Body of pancreas (tissue), 4 donors: ENCODE results near the gene MYBPC3. TPM values are rescaled to one million over a fixed set of nuclear protein-coding genes. Genes with fewer than 3 reads are reported as not detected.

Experiments
- microRNA-seq, 2 donors: library from miRNA; unstranded; fragments of <30 nt; microRNA quantifications; one replicate each; pipeline ENCODE4, GENCODE V29; 2016; ENCODE audit warnings: borderline number of aligned reads in 2 of 2, borderline replicate concordance in 2 of 2
- small RNA-seq: library from RNA; depleted of rRNA; stranded (forward); fragments of <200 nt; gene quantifications from one replicate; pipeline ENCODE3, GENCODE V24; 2016
- total RNA-seq, 2 donors: library from RNA; depleted of rRNA; stranded (reverse); fragments of >200 nt; gene quantifications; one replicate each; pipeline ENCODE4 v1.1.0, GENCODE V29; 2016

MYBPC3 gene
- total RNA-seq, 2 donors from 2014 or later: not detected

Small RNAs within 50 kb of the gene (microRNA-seq; reads per million reads assigned to microRNA genes)
- gene MIR4487: 0 reads per million in 2 donors

Small RNAs within 50 kb of the gene (small RNA-seq; reads per million reads assigned to genes)
- gene MIR4487: not detected

Other genes starting within 250 kb of the MYBPC3 start
- gene ARFGAP2, start 175.8 kb downstream of the MYBPC3 start, total RNA-seq: 100 to 1,000 TPM; 143 to 212 TPM
- gene PACSIN3, start 166.3 kb downstream of the MYBPC3 start, total RNA-seq: 10 to 100 TPM; 30.7 to 56.0 TPM
- 10 to 100 TPM; 10.9 to 33.2 TPM for gene DDB2, start 137.7 kb downstream of the MYBPC3 start, total RNA-seq
- gene ACP2, start 103.9 kb downstream of the MYBPC3 start, total RNA-seq: 10 to 100 TPM; 31.6 to 43.1 TPM
- 10 to 100 TPM; 17.9 to 33.9 TPM for gene NR1H3, start 94.7 kb downstream of the MYBPC3 start, total RNA-seq
- gene MADD, start 82.6 kb downstream of the MYBPC3 start, total RNA-seq: 10 to 100 TPM; 22.8 to 41.2 TPM
- gene SPI1, start 25.8 kb upstream of the MYBPC3 start, total RNA-seq: 10 to 100 TPM in 1 of 2 donors, 1 to 10 TPM in 1; 7.5 to 10.9 TPM
- gene SLC39A13, start 55.9 kb upstream of the MYBPC3 start, total RNA-seq: 10 to 100 TPM; 54.7 TPM
- 10 to 100 TPM; 43.8 to 62.8 TPM for gene PSMC3, start 73.7 kb upstream of the MYBPC3 start, total RNA-seq
- gene RAPSN, start 96.4 kb upstream of the MYBPC3 start, total RNA-seq: not detected
- gene CELF1, start 200.4 kb upstream of the MYBPC3 start, total RNA-seq: 10 to 100 TPM; 56.0 to 86.0 TPM
- 10 to 100 TPM; 52.4 TPM for gene PTPMT1, start 212.9 kb upstream of the MYBPC3 start, total RNA-seq
- 1 to 10 TPM; 3.6 to 6.7 TPM for gene KBTBD4, start 226.3 kb upstream of the MYBPC3 start, total RNA-seq
- 10 to 100 TPM; 27.2 to 28.7 TPM for gene NDUFS3, start 226.4 kb upstream of the MYBPC3 start, total RNA-seq
- under 1 TPM in 1 of 2 donors, not detected in 1; 0.66 TPM for gene FAM180B, start 234.0 kb upstream of the MYBPC3 start, total RNA-seq
- gene C1QTNF4, start 241.7 kb upstream of the MYBPC3 start, total RNA-seq: 1 to 10 TPM in 1 of 2 donors, under 1 TPM in 1; 0.33 to 1.8 TPM